HepG2 (cell line): Measurements from ENCODE around the gene ZC3H15. TPM values are rescaled to one million over a fixed set of nuclear protein-coding genes. Genes with fewer than 3 reads are reported as not detected.

Experiments
- AFF4 ChIP-seq: sonication (generic); formaldehyde crosslinking; IDR thresholded peaks from 2 replicates; pipeline ENCODE4 v1.4.0; 2020; ENCODE audit warnings: missing genetic modification reagents
- BCL3 ChIP-seq: sonication (generic); formaldehyde crosslinking; IDR thresholded peaks from 2 replicates; pipeline ENCODE4 v1.5.1; 2020; ENCODE audit warnings: mild to moderate bottlenecking, missing genetic modification reagents, moderate library complexity
- FLYWCH1 ChIP-seq: sonication (generic); formaldehyde crosslinking; IDR thresholded peaks from 2 replicates; pipeline ENCODE4 v1.8.1; 2023; ENCODE audit warnings: mild to moderate bottlenecking, missing genetic modification reagents
- FOXJ3 ChIP-seq: sonication (generic); formaldehyde crosslinking; IDR thresholded peaks from 2 replicates; pipeline ENCODE4 v1.4.0; 2020; ENCODE audit warnings: missing genetic modification reagents, mild to moderate bottlenecking, borderline replicate concordance
- HNF4A ChIP-seq: sonication (generic); formaldehyde crosslinking; IDR thresholded peaks from 2 replicates; pipeline ENCODE4 v1.4.0; 2020; ENCODE audit warnings: missing genetic modification reagents
- IKZF1 ChIP-seq: fragments of 450-650 bp; IDR thresholded peaks from 2 replicates; pipeline ENCODE4 v1.7.1; 2016
- JARID2 ChIP-seq: sonication (generic); formaldehyde crosslinking; IDR thresholded peaks from 2 replicates; pipeline ENCODE4 v1.8.1; 2023; ENCODE audit warnings: missing genetic modification reagents, inconsistent platforms; ENCODE audit not compliant: insufficient replicate concordance
- KDM5A ChIP-seq: fragments of 200-600 bp; sonication (generic); IDR thresholded peaks from 2 replicates; pipeline ENCODE4 v1.7.0; 2018; ENCODE audit warnings: antibody characterized with exemption, mild to moderate bottlenecking, low read length, borderline replicate concordance
- TERF1 ChIP-seq: sonication (generic); formaldehyde crosslinking; IDR thresholded peaks from 2 replicates; pipeline ENCODE4 v1.8.0; 2022; ENCODE audit warnings: mild to moderate bottlenecking, missing genetic modification reagents, moderate library complexity
- YEATS4 ChIP-seq: sonication (generic); formaldehyde crosslinking; IDR thresholded peaks from 2 replicates; pipeline ENCODE4 v1.4.0; 2020; ENCODE audit warnings: missing genetic modification reagents, borderline replicate concordance
- ZFAT ChIP-seq: sonication (generic); formaldehyde crosslinking; conservative IDR thresholded peaks from 2 replicates; pipeline ENCODE4 v1.8.1; 2023; ENCODE audit warnings: missing genetic modification reagents, inconsistent platforms
- ZNF17 ChIP-seq: sonication (generic); formaldehyde crosslinking; IDR thresholded peaks from 2 replicates; pipeline ENCODE4 v1.5.0; 2020; ENCODE audit warnings: mild to moderate bottlenecking, missing genetic modification reagents
- ZNF343 ChIP-seq: sonication (generic); formaldehyde crosslinking; IDR thresholded peaks from 2 replicates; pipeline ENCODE4 v1.4.0; 2020; ENCODE audit warnings: mild to moderate bottlenecking, missing genetic modification reagents
- ZNF543 ChIP-seq: sonication (generic); formaldehyde crosslinking; IDR thresholded peaks from 2 replicates; pipeline ENCODE4 v1.4.0; 2020; ENCODE audit warnings: mild to moderate bottlenecking, missing genetic modification reagents
- ZNF678 ChIP-seq: sonication (generic); formaldehyde crosslinking; IDR thresholded peaks from 2 replicates; pipeline ENCODE4 v1.4.0; 2020; ENCODE audit warnings: mild to moderate bottlenecking, missing genetic modification reagents
- ZNF709 ChIP-seq: sonication (generic); formaldehyde crosslinking; IDR thresholded peaks from 2 replicates; pipeline ENCODE4 v1.5.0; 2020; ENCODE audit warnings: mild to moderate bottlenecking, missing genetic modification reagents
- ZNF713 ChIP-seq: sonication (generic); formaldehyde crosslinking; IDR thresholded peaks from 2 replicates; pipeline ENCODE4 v1.4.0; 2020; ENCODE audit warnings: mild to moderate bottlenecking, missing genetic modification reagents
- ZSCAN30 ChIP-seq: sonication (generic); formaldehyde crosslinking; IDR thresholded peaks from 2 replicates; pipeline ENCODE4 v1.5.0; 2020; ENCODE audit warnings: mild to moderate bottlenecking, missing genetic modification reagents
- polyA plus RNA-seq, 8 experiments: library from polyadenylated mRNA; depleted of rRNA in 3 of 8; stranded (reverse) in 7 of 8; unstranded in 1 of 8; fragments of >200 nt; fragmentation: Illumina TruSeq in 4 of 8; extraction: Trizol in 4 of 8; gene quantifications; 2 replicates each; pipeline versions ENCODE4 v1.2.1 to v1.2.3, GENCODE V29; 2011 to 2016; ENCODE audit warnings: low read depth in 4 of 8, missing spikeins in 1 of 8, mixed read lengths in 1 of 8; ENCODE audit not compliant: insufficient read depth in 1 of 8
- total RNA-seq, 5 experiments: library from RNA; depleted of rRNA; stranded (reverse); fragments of >200 nt; fragmentation: Illumina TruSeq; extraction: Trizol; gene quantifications; 2 replicates each; pipeline ENCODE4 v1.2.3, GENCODE V29; 2016; ENCODE audit warnings: low read depth in 1 of 5
- TF ChIP-seq, protein P1 (sequence below): sonication (generic); formaldehyde crosslinking; IDR thresholded peaks from 2 replicates; pipeline ENCODE4 v1.4.0; 2020; ENCODE audit warnings: missing genetic modification reagents
- TF ChIP-seq, protein P2 (sequence below): sonication (generic); formaldehyde crosslinking; IDR thresholded peaks from 2 replicates; pipeline ENCODE4 v1.5.0; 2020; ENCODE audit warnings: missing genetic modification reagents

Gene ZC3H15
- total and polyA plus RNA-seq, 2 of the 13 experiments (the other 11 are each of a cell fraction or from before 2014, with no cell fraction given), result 84.6 to 168 TPM

DNA sequence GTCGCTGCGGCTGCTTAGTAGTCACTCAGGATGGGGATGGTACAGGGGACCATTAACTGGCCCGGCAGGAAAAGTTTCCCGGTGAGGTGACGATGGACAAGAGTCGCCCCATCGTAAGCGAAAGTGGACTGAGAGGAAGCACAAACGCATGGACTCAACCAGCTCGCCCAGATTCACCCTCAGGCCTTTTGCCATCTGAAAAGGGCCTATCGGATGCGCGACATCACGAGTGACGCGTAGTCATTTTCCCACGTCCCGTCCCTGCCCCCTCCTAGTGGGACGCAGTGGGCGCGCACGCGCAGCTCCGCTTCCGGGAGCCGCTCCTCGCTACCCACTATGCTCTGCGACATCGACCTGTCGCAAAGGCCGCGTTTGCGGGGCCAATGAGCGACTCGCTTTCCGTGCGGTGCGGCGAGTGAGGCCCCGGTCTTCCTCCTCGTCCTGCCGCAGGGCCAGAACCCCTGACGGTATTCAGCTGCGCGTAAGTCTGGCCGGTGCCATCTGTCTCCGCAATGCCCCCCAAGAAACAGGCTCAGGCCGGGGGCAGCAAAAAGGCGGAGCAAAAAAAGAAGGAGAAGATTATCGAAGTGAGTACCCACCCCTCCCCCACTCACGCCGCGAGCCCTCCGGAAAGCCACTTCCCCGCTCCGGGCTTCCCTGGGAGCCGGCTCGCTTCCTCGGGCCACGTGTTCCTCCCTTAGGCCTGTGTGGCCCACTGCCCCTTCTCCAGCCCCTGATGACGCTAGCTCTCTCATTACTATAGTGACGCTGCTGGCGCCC lies at the start of gene ZC3H15 (continued):
- TF ChIP-seq FOXJ3 (CRISPR knock-in tag), result peak; percentile 85
- TF ChIP-seq ZNF343 (CRISPR knock-in tag), result peak; percentile 86; the same call in 1 of the 2 replicates
- peak; percentile 87 for TF ChIP-seq KDM5A
- TF ChIP-seq IKZF1, result no peak
- TF ChIP-seq HNF4A (CRISPR knock-in tag), result peak; percentile 35
- peak; percentile 89; the same call in 1 of the 2 replicates for TF ChIP-seq ZNF678 (CRISPR knock-in tag)
- TF ChIP-seq ZFAT (CRISPR knock-in tag), result 0 out of 2 replicates have a peak, but pooled peaks have one; percentile 66
- TF ChIP-seq FLYWCH1, result no peak
- peak; percentile 20; the same call in 1 of the 2 replicates for TF ChIP-seq ZNF17 (CRISPR knock-in tag)
- no peak for TF ChIP-seq JARID2 (CRISPR knock-in tag)
- TF ChIP-seq ZNF709, result peak; percentile 96
- peak; percentile 87 for TF ChIP-seq ZNF543 (CRISPR knock-in tag)
- TF ChIP-seq, protein P1, sequence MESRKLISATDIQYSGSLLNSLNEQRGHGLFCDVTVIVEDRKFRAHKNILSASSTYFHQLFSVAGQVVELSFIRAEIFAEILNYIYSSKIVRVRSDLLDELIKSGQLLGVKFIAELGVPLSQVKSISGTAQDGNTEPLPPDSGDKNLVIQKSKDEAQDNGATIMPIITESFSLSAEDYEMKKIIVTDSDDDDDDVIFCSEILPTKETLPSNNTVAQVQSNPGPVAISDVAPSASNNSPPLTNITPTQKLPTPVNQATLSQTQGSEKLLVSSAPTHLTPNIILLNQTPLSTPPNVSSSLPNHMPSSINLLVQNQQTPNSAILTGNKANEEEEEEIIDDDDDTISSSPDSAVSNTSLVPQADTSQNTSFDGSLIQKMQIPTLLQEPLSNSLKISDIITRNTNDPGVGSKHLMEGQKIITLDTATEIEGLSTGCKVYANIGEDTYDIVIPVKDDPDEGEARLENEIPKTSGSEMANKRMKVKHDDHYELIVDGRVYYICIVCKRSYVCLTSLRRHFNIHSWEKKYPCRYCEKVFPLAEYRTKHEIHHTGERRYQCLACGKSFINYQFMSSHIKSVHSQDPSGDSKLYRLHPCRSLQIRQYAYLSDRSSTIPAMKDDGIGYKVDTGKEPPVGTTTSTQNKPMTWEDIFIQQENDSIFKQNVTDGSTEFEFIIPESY (CRISPR knock-in tag), result no peak
- no peak for TF ChIP-seq TERF1
- TF ChIP-seq ZNF713, result no peak
- peak; percentile 87 for TF ChIP-seq ZSCAN30
- TF ChIP-seq AFF4 (CRISPR knock-in tag), result no peak; the same call in none of the 2 replicates
- TF ChIP-seq BCL3, result peak; percentile 95; the same call in 1 of the 2 replicates
- TF ChIP-seq, protein P2, sequence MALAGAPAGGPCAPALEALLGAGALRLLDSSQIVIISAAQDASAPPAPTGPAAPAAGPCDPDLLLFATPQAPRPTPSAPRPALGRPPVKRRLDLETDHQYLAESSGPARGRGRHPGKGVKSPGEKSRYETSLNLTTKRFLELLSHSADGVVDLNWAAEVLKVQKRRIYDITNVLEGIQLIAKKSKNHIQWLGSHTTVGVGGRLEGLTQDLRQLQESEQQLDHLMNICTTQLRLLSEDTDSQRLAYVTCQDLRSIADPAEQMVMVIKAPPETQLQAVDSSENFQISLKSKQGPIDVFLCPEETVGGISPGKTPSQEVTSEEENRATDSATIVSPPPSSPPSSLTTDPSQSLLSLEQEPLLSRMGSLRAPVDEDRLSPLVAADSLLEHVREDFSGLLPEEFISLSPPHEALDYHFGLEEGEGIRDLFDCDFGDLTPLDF (CRISPR knock-in tag), result peak; percentile 80; the same call in 1 of the 2 replicates
- TF ChIP-seq YEATS4 (CRISPR knock-in tag), result peak; percentile 100
